Frontal cortex (tissue), 4 donors: ENCODE measurements around the gene TRIP12. TPM values are rescaled to one million over a fixed set of nuclear protein-coding genes. Genes with fewer than 3 reads are reported as not detected.
"Not testable (repeated sequence)": the region's sequence is repeated elsewhere in the genome, so short reads cannot be mapped to it uniquely, and the experiment has no call there.

Experiments
- DNase-seq, 2 donors: peaks; one replicate each; pipeline ENCODE4 v3.0.0; 2012; ENCODE audit warnings: low spot score in 2 of 2
- FAIRE-seq: peaks from 2 replicates; lab custom pipeline; 2012; peaks lifted over from hg19 to GRCh38; lab: Jason Lieb, UNC
- total RNA-seq: library from RNA; depleted of rRNA; stranded (reverse); fragments of >200 nt; gene quantifications from one replicate; pipeline ENCODE4 v1.2.3, GENCODE V29; 2014
- donor health status: control.
- donor health status: control.
- donor health status: control.

Gene TRIP12
- 168 TPM for total RNA-seq

- DNase-seq (peak; percentile 80 to 84), FAIRE-seq (no peak)
Observed at GRCh38 chr2:229921892-229922448, at the start of gene TRIP12. Gene TRIP12 (minus strand): TSS chr2:229922009. CDS start chr2:229880079, 41,930 bp downstream.

- no peak for FAIRE-seq
- no peak for DNase-seq
Observed at GRCh38 chr2:229971298-229971790, 49.5 kb upstream of the TRIP12 start.

GRCh38 chr2:229970406-229970805 lies 48.6 kb upstream of the TRIP12 start:
- FAIRE-seq: no peak

GRCh38 chr2:229969921-229970320 lies 48.1 kb upstream of the TRIP12 start:
- FAIRE-seq: no peak

More at GRCh38 chr2:229970406-229970805, 48.6 kb upstream of the TRIP12 start:
- no peak for DNase-seq

GRCh38 chr2:229963596-229963995 lies 41.8 kb upstream of the TRIP12 start:
- not testable (repeated sequence) for FAIRE-seq, DNase-seq

More at GRCh38 chr2:229969921-229970320, 48.1 kb upstream of the TRIP12 start:
- no peak for DNase-seq

- FAIRE-seq (no peak), DNase-seq (no peak)
Observed at GRCh38 chr2:229956491-229956890, 34.7 kb upstream of the TRIP12 start.

GRCh38 chr2:229955663-229956062 lies 33.9 kb upstream of the TRIP12 start:
- FAIRE-seq (no peak), DNase-seq (no peak)

GRCh38 chr2:229952256-229952835 lies 30.5 kb upstream of the TRIP12 start:
- FAIRE-seq (no peak), DNase-seq (no peak)

- FAIRE-seq (no peak), DNase-seq (no peak)
Observed at GRCh38 chr2:229947544-229947943, 25.7 kb upstream of the TRIP12 start.

- FAIRE-seq (no peak), DNase-seq (no peak)
Observed at GRCh38 chr2:229945975-229946374, 24.2 kb upstream of the TRIP12 start.

GRCh38 chr2:229943770-229944449 lies 22.1 kb upstream of the TRIP12 start:
- DNase-seq: no peak
- no peak for FAIRE-seq

- DNase-seq (no peak), FAIRE-seq (no peak)
Observed at GRCh38 chr2:229943171-229943570, 21.4 kb upstream of the TRIP12 start.

GRCh38 chr2:229942671-229943070 lies 20.9 kb upstream of the TRIP12 start:
- FAIRE-seq: no peak
- DNase-seq: no peak

- FAIRE-seq: no peak
- no peak for DNase-seq
Observed at GRCh38 chr2:229937537-229937936, 15.7 kb upstream of the TRIP12 start.

GRCh38 chr2:229931241-229931640 lies 9.4 kb upstream of the TRIP12 start:
- DNase-seq: no peak
- no peak for FAIRE-seq

- FAIRE-seq (no peak), DNase-seq (no peak)
Observed at GRCh38 chr2:229930656-229931055, 8.8 kb upstream of the TRIP12 start.

GRCh38 chr2:229927817-229928321 lies 6.1 kb upstream of the TRIP12 start:
- FAIRE-seq: no peak
- DNase-seq: no peak

GRCh38 chr2:229925201-229925600 lies 3.4 kb upstream of the TRIP12 start:
- FAIRE-seq (no peak), DNase-seq (no peak)

- not testable (repeated sequence) for FAIRE-seq, DNase-seq
Observed at GRCh38 chr2:229924541-229924940, 2.7 kb upstream of the TRIP12 start.

GRCh38 chr2:229922449-229923386 lies 909 bp upstream of the TRIP12 start, which contains the start of gene FBXO36:
Gene FBXO36 (plus strand): TSS chr2:229922503. CDS start chr2:229922514, 11 bp downstream.
- DNase-seq (peak; percentile 84 to 87), FAIRE-seq (no peak)
